Stimulated activated CD4-positive, alpha-beta T cell treated with anti-CD3 and anti-CD28 coated beads, Interleukin-12 subunit alpha, Interleukin-12 subunit beta, amount 100 ng/mL, for 48 hours (primary cell): ENCODE data around the gene THSD4.

ENCODE experiments used
- DNase-seq, 3 donors: peaks; one replicate each; pipeline ENCODE4 v3.0.0-alpha.2; 2020; ENCODE audit warnings: low read depth in 2 of 3, low spot score in 1 of 3

The THSD4 gene

GRCh38 chr15:71097890-71098289, 17.4 kb upstream of the THSD4 start:
- DNase-seq: no peak

GRCh38 chr15:71098920-71099319, 16.4 kb upstream of the THSD4 start:
- no peak for DNase-seq

- no peak for DNase-seq
Measured at GRCh38 chr15:71103102-71103676, 12.1 kb upstream of the THSD4 start.

- DNase-seq: no peak
Measured at GRCh38 chr15:71104636-71105035, 10.6 kb upstream of the THSD4 start.

- DNase-seq: no peak
Measured at GRCh38 chr15:71105444-71105843, 9.8 kb upstream of the THSD4 start.

- no peak for DNase-seq
Measured at GRCh38 chr15:71106802-71107500, 8.3 kb upstream of the THSD4 start.

- DNase-seq: no peak
Measured at GRCh38 chr15:71107501-71107815, 7.8 kb upstream of the THSD4 start.

- DNase-seq: no peak
Measured at GRCh38 chr15:71109130-71109529, 6.1 kb upstream of the THSD4 start.

GRCh38 chr15:71109905-71110304, 5.4 kb upstream of the THSD4 start:
- no peak for DNase-seq

GRCh38 chr15:71110405-71111180, 4.7 kb upstream of the THSD4 start:
- DNase-seq: no peak

- no peak for DNase-seq
Measured at GRCh38 chr15:71111181-71111565, 4.1 kb upstream of the THSD4 start.

GRCh38 chr15:71111950-71112349, 3.3 kb upstream of the THSD4 start:
- DNase-seq: no peak

- no peak for DNase-seq
Measured at GRCh38 chr15:71112429-71112828, 2.8 kb upstream of the THSD4 start.

GRCh38 chr15:71114066-71114680, 1.1 kb upstream of the THSD4 start:
- DNase-seq: no peak

- no peak for DNase-seq
Measured at GRCh38 chr15:71115567-71116351, 488 bp downstream of the THSD4 start.

GRCh38 chr15:71116366-71116765, 1.1 kb downstream of the THSD4 start:
- DNase-seq: no peak

- DNase-seq: no peak
Measured at GRCh38 chr15:71116942-71117341, 1.7 kb downstream of the THSD4 start.

- no peak for DNase-seq
Measured at GRCh38 chr15:71117714-71118305, 2.5 kb downstream of the THSD4 start.

GRCh38 chr15:71118345-71118744, 3.1 kb downstream of the THSD4 start:
- DNase-seq: no peak

- no peak for DNase-seq
Measured at GRCh38 chr15:71118881-71119632, 3.8 kb downstream of the THSD4 start.
